Esophagus muscularis mucosa (tissue), 4 donors: ENCODE measurements around the gene ARHGEF10L. TPM values are rescaled to one million over a fixed set of nuclear protein-coding genes. Genes with fewer than 3 reads are reported as not detected.

ENCODE experiments used
- DNase-seq: peaks from one replicate; pipeline ENCODE4 v3.0.0-alpha.2; 2017; ENCODE audit errors: extremely low spot score
- H3K27ac ChIP-seq, 4 donors: fragments of 200-600 bp; sonication (generic); replicated peaks in 1 of 4; 1 replicate in 3 of 4; 2 replicates in 1 of 4; pipeline ENCODE4 v1.5.1; 2016 to 2019; ENCODE audit warnings: mild to moderate bottlenecking in 1 of 4
- H3K27me3 ChIP-seq, 4 donors: fragments of 200-600 bp; sonication (generic); one replicate each; pipeline versions ENCODE4 v1.5.1 to v1.6.0; 2016 to 2019
- H3K36me3 ChIP-seq, 4 donors: fragments of 200-600 bp; sonication (generic); one replicate each; pipeline ENCODE4 v1.5.1; 2016 to 2019
- H3K4me1 ChIP-seq, 4 donors: fragments of 200-600 bp; sonication (generic); one replicate each; pipeline ENCODE4 v1.5.1; 2016 to 2019
- H3K4me3 ChIP-seq, 4 donors: fragments of 200-600 bp; sonication (generic); 1 replicate in 2 of 4; 2 replicates in 2 of 4; pipeline ENCODE4 v1.5.1; 2016 to 2019; ENCODE audit warnings: mild to moderate bottlenecking in 4 of 4, moderate library complexity in 1 of 4
- H3K9me3 ChIP-seq, 4 donors: fragments of 200-600 bp; sonication (generic); 1 replicate in 3 of 4; 2 replicates in 1 of 4; pipeline ENCODE4 v1.5.1; 2016 to 2019
- EP300 ChIP-seq: sonication (generic); formaldehyde crosslinking; IDR thresholded peaks from one replicate; pipeline ENCODE4 v1.6.1; 2017; ENCODE audit warnings: antibody characterized with exemption
- POLR2A ChIP-seq: fragments of 450-650 bp; IDR thresholded peaks from one replicate; pipeline ENCODE4 v1.6.1; 2017; ENCODE audit warnings: antibody characterized with exemption, moderate library complexity, mild to moderate bottlenecking, low read depth
- POLR2AphosphoS5 ChIP-seq, 2 donors: sonication (generic); formaldehyde crosslinking; IDR thresholded peaks; one replicate each; pipeline ENCODE4 v1.6.1; 2017; ENCODE audit warnings: antibody characterized with exemption in 2 of 2
- WGBS: methylation state at CpG from one replicate; pipeline ENCODE4 v1.1.5; 2018; 5-methylcytosine and 5-hydroxymethylcytosine counted together
- intact Hi-C: fragments of 100-400 bp; cut with DNase I; formaldehyde crosslinking; loops from one replicate; pipeline ENCODE4 v1.15.1; 2023
- total RNA-seq, 4 donors: library from RNA; depleted of rRNA; stranded (reverse); fragments of >200 nt; gene quantifications; one replicate each; pipeline versions ENCODE4 v1.1.0 to v1.2.1, GENCODE V29; 2016
- TF ChIP-seq, protein P1 (sequence below), 3 experiments: fragments of 200-600 bp in 2 of 3; fragments of 450-650 bp in 1 of 3; sonication (generic) in 2 of 3; IDR thresholded peaks; one replicate each; pipeline ENCODE4 v1.5.1; 2017 to 2019; ENCODE audit warnings: antibody characterized with exemption in 3 of 3, mild to moderate bottlenecking in 2 of 3, moderate library complexity in 1 of 3

Gene ARHGEF10L
- total RNA-seq, 4 donors from 2014 or later = 46.6 to 93.0 (median 66.9) TPM

DNA sequence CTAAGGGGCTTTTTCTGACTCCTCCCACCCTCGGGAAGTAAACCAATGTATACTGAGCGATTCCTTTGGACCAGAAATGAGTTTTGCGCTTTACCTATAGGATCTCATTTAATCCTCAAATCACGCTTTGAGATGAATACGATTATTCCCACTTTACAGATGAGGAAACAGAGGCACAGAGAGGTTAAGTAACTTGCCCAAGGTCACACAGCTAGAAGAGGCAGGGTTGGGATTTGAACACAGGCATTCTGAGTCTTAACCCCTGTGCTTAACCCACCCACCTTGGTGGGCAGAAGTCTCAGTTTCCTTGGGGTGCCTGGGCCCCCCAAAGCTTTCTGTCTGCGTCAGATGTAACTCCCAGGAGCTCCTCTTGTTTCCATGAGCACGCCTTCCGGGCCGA, 129.8 kb downstream of the ARHGEF10L start:
- intact Hi-C loops = no loop called here
- Histone ChIP-seq H3K9me3 (no peaks in the 10 kb centered on the region), H3K27ac (peak overlapping the region in 1 of 4 donors; percentile 36), H3K4me3 (no peak overlapping the region), H3K36me3 (peaks cover 26 to 74% (median 56%) of the 10 kb centered on the region in 4 donors), H3K27me3 (no peaks in the 10 kb centered on the region), H3K4me1 (peaks cover 15 to 51% (median 35%) of the 10 kb centered on the region in 4 donors)
- DNase-seq = no peak
- 87% methylated on average over 9 of the region's 9 CpGs for WGBS
- TF ChIP-seq, protein P1, sequence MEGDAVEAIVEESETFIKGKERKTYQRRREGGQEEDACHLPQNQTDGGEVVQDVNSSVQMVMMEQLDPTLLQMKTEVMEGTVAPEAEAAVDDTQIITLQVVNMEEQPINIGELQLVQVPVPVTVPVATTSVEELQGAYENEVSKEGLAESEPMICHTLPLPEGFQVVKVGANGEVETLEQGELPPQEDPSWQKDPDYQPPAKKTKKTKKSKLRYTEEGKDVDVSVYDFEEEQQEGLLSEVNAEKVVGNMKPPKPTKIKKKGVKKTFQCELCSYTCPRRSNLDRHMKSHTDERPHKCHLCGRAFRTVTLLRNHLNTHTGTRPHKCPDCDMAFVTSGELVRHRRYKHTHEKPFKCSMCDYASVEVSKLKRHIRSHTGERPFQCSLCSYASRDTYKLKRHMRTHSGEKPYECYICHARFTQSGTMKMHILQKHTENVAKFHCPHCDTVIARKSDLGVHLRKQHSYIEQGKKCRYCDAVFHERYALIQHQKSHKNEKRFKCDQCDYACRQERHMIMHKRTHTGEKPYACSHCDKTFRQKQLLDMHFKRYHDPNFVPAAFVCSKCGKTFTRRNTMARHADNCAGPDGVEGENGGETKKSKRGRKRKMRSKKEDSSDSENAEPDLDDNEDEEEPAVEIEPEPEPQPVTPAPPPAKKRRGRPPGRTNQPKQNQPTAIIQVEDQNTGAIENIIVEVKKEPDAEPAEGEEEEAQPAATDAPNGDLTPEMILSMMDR (IDR thresholded peaks at IDR 0.05) = no peak
- no peak for TF ChIP-seq EP300
- no peak for TF ChIP-seq POLR2A
- no peak for TF ChIP-seq POLR2AphosphoS5 (IDR thresholded peaks at IDR 0.05)

DNA sequence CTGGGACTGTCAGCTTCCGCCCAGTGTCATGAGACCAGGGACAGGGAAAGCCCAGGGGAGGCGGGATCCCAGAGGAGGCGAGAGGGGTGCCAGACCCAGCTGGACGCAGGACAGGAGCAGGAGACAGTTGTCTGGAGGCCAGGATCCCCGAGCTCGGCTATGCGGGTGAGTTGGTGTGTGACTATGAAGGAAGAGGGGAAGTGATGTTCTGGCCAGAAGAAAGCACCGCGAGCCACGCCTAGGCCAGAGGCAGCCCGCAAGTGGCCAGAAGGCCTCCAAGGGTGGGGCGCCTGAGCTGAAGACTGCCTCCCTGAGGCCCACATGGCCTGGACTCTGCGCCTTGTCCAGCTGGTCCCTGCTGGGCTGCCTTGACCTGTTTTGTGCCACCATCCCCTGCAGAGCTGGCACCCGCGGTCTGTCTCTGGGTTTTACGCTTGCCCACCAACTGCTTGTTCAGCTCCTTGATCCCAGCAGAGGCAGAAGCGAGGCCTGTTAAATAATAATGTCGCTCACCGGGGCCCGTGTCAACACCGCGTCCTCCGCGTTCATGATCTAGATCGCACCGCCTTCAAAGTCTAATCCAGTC, 130.5 kb downstream of the ARHGEF10L start:
- intact Hi-C loops = no loop called here
- H3K27me3 ChIP-seq = no peaks in the 10 kb centered on the region
- no peaks in the 10 kb centered on the region for H3K9me3 ChIP-seq
- H3K36me3 ChIP-seq = peaks cover 19 to 72% (median 50%) of the 10 kb centered on the region in 4 donors
- no peak for DNase-seq
- H3K4me1 ChIP-seq = peaks cover 15 to 51% (median 35%) of the 10 kb centered on the region in 4 donors
- no peak for TF ChIP-seq POLR2A
- TF ChIP-seq EP300 = no peak
- TF ChIP-seq, protein P1 (IDR thresholded peaks at IDR 0.05) = no peak
- TF ChIP-seq POLR2AphosphoS5 (IDR thresholded peaks at IDR 0.05) = no peak
- no peak overlapping the region for H3K4me3 ChIP-seq
- H3K27ac ChIP-seq = peak overlapping the region in 1 of 4 donors; percentile 36
- WGBS = 79% methylated on average over 25 of the region's 26 CpGs

DNA sequence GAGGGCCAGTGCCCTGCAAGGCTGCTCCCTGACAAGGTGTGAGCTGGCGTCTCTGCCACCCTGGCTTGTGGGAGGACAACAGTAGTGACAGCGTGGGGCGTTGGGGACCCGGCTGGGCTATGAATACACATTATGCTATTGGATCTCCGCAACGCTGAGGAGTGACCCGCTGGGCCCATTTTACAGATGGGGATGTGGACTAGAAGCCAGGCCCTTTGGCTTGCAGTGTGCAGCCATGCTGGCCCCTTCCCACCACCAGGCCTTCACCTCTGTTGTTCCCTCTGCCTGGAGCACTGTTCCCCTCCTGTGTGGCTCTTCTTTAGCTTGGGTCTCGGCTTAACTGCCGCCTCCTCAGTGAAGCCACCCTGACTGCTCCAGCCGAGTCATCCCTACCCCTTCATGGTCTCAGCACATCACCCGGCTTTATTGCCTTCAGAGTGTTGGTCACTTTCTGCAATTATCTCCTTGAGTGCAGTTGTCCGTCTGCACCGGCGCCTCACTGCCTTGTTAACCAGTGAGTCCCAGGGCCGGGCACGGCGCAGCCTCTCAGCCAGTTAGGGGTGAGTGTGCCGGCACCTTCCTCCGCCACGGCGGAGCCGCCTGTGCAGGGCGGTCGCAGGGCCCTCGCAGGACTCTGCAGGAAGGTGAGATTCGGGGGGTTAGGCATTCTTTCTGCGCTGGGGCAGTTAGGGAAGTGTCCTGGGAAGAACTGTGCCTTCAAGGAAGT, 131.3 kb downstream of the ARHGEF10L start:
- WGBS = 91% methylated on average over 17 of the region's 27 CpGs
- TF ChIP-seq, protein P1 (IDR thresholded peaks at IDR 0.05) = no peak
- TF ChIP-seq POLR2AphosphoS5 (IDR thresholded peaks at IDR 0.05) (no peak), EP300 (no peak), POLR2A (no peak)
- peaks cover 11 to 64% (median 45%) of the 10 kb centered on the region in 4 donors for H3K36me3 ChIP-seq
- H3K9me3 ChIP-seq = no peaks in the 10 kb centered on the region
- H3K27me3 ChIP-seq = no peaks in the 10 kb centered on the region
- intact Hi-C loops = no loop called here
- DNase-seq = no peak
- H3K4me1 ChIP-seq = peaks cover 15 to 58% (median 35%) of the 10 kb centered on the region in 4 donors
- no peak overlapping the region for H3K27ac ChIP-seq
- H3K4me3 ChIP-seq = no peak overlapping the region

DNA sequence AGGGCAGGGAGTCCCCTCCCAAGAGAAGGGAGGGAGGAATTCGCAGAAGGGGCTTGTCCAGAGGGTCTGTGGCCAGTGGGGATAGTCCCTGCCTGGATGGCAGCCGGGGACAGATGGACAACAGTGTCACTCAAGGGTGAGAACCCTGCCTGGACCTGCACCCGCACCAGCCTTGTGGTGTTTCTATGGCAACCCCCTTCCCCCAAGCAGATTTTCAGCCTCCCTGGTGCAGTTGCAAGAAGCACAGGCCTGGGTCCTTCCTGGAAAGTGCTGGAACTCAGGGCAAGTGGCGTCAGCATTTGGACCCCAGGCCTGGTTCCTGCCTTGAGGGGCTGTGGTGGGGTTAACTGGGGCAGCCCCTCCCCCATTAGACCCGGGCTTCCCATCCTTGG, 131.8 kb downstream of the ARHGEF10L start:
- Histone ChIP-seq H3K4me1 (peaks cover 15 to 58% (median 35%) of the 10 kb centered on the region in 4 donors), H3K4me3 (no peak overlapping the region), H3K36me3 (peaks cover 8 to 58% (median 39%) of the 10 kb centered on the region in 4 donors), H3K9me3 (no peaks in the 10 kb centered on the region), H3K27ac (peak overlapping the region in 1 of 4 donors; percentile 16), H3K27me3 (no peaks in the 10 kb centered on the region)
- no peak for TF ChIP-seq POLR2A
- no peak for TF ChIP-seq POLR2AphosphoS5 (IDR thresholded peaks at IDR 0.05)
- TF ChIP-seq, protein P1 (IDR thresholded peaks at IDR 0.05) = no peak
- TF ChIP-seq EP300 = no peak
- DNase-seq = no peak
- WGBS = 64% methylated on average over 4 of the region's 5 CpGs
- intact Hi-C loops = no loop called here
